Suprapubic skin (tissue), 4 donors: ENCODE results near the gene ZBTB44.

Experiments used
- CTCF ChIP-seq, 2 donors: fragments of 200-600 bp in 1 of 2; fragments of 450-650 bp in 1 of 2; sonication (generic) in 1 of 2; IDR thresholded peaks; one replicate each; pipeline ENCODE4 v1.5.1; 2016 to 2019; ENCODE audit warnings: antibody characterized with exemption in 2 of 2, mild to moderate bottlenecking in 1 of 2, moderate library complexity in 1 of 2
- EP300 ChIP-seq: sonication (generic); formaldehyde crosslinking; IDR thresholded peaks from one replicate; pipeline ENCODE4 v1.6.1; 2017; ENCODE audit warnings: antibody characterized with exemption
- POLR2A ChIP-seq, 2 donors: fragments of 450-650 bp; IDR thresholded peaks; one replicate each; pipeline ENCODE4 v1.6.1; 2017; ENCODE audit warnings: antibody characterized with exemption in 2 of 2, mild to moderate bottlenecking in 2 of 2, moderate library complexity in 2 of 2
- POLR2AphosphoS5 ChIP-seq, 3 donors: sonication (generic); formaldehyde crosslinking; IDR thresholded peaks; one replicate each; pipeline ENCODE4 v1.6.1; 2017; ENCODE audit warnings: antibody characterized with exemption in 3 of 3

DNA sequence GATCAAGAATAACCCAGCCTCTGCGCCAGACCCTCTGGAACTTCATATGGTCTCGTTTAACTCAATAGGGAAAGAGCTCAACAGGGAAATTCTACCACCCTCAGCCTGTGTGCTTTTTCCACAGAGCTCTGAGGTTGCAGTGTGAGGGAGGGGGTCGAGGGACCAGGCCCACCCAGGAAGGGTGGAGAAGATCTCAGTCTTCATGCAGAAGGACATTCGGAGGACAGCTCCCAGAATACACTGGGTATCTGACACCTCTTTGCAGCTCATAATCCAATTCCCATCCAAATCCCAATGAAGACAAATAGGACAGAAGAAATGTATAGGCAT lies 98.5 kb downstream of the ZBTB44 start:
- TF ChIP-seq CTCF (IDR thresholded peaks at IDR 0.05) (no peak), POLR2A (IDR thresholded peaks at IDR 0.05) (no peak), EP300 (no peak), POLR2AphosphoS5 (IDR thresholded peaks at IDR 0.05) (no peak)
